ENCODE measurements around the gene RGS8. TPM values are rescaled to one million over a fixed set of nuclear protein-coding genes. Genes with fewer than 3 reads are reported as not detected.

Gene RGS8
- total RNA-seq, 1 experiment from 2014 or later, result not detected

GRCh38 chr1:182688436-182689205 lies 4.2 kb upstream of the RGS8 start:
- CTCF ChIA-PET, result interaction anchor here (1.2 kb wide), 2 partner anchors 11 to 12 kb away, joined by 3 to 5 read pairs; no protein-coding TSS in a partner anchor
- Mint-ChIP-seq H3K27me3 (ENCODE audit: unreplicated experiment) (no peaks in the 10 kb centered on the region), H3K9me3 (ENCODE audit: low read depth, unreplicated experiment) (peaks cover 3% of the 10 kb centered on the region), H3K36me3 (ENCODE audit: insufficient read depth, unreplicated experiment) (no peaks in the 10 kb centered on the region), H3K27ac (ENCODE audit: unreplicated experiment) (no peak overlapping the region), H3K4me1 (ENCODE audit: low read depth, unreplicated experiment) (no peaks in the 10 kb centered on the region), H3K4me3 (ENCODE audit: low read depth, unreplicated experiment) (no peak overlapping the region)
- intact Hi-C loops (cut with micrococcal nuclease; ENCODE audit: unreplicated experiment), result loop anchor here (5.0 kb wide), 1 partner anchor 71 kb away; no protein-coding TSS in a partner anchor
- TF ChIP-seq, protein P1, sequence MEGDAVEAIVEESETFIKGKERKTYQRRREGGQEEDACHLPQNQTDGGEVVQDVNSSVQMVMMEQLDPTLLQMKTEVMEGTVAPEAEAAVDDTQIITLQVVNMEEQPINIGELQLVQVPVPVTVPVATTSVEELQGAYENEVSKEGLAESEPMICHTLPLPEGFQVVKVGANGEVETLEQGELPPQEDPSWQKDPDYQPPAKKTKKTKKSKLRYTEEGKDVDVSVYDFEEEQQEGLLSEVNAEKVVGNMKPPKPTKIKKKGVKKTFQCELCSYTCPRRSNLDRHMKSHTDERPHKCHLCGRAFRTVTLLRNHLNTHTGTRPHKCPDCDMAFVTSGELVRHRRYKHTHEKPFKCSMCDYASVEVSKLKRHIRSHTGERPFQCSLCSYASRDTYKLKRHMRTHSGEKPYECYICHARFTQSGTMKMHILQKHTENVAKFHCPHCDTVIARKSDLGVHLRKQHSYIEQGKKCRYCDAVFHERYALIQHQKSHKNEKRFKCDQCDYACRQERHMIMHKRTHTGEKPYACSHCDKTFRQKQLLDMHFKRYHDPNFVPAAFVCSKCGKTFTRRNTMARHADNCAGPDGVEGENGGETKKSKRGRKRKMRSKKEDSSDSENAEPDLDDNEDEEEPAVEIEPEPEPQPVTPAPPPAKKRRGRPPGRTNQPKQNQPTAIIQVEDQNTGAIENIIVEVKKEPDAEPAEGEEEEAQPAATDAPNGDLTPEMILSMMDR (IDR thresholded peaks at IDR 0.05; ENCODE audit: unreplicated experiment), result no peak
- BruUV-seq (replicated peaks), result no TSS peak
- no peak for DNase-seq

DNA sequence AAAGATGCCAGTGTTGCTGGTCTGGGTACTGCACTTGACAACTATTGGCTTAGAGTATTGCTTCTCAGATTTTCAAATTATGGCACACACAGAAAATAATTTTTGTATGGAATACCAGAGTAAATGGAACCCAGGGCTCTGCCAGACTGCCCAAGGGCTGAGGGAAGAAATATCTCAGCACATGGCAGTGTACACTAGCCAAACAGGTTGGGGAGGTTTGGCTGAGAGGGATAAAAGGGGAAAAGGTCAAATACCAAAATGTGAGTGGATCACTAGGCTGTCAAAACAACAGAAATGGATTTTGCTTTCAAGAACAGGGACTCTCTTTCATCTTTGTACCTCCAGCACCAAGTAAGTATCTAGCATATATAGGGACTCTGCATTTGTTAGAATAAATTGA lies 3.0 kb upstream of the RGS8 start:
- CTCF ChIA-PET, result no interaction called here
- peak overlapping the region; percentile 48 for H3K27ac Mint-ChIP-seq (ENCODE audit: unreplicated experiment)

GRCh38 chr1:182686446-182686845 lies 2.1 kb upstream of the RGS8 start:
- no peaks in the 10 kb centered on the region for H3K27me3 Mint-ChIP-seq (ENCODE audit: unreplicated experiment)
- CTCF ChIA-PET, result no interaction called here
- H3K36me3 Mint-ChIP-seq (ENCODE audit: insufficient read depth, unreplicated experiment), result no peaks in the 10 kb centered on the region
- no TSS peak for BruUV-seq (replicated peaks)
- DNase-seq, result no peak
- TF ChIP-seq, protein P1 (IDR thresholded peaks at IDR 0.05; ENCODE audit: unreplicated experiment), result no peak
- H3K9me3 Mint-ChIP-seq (ENCODE audit: low read depth, unreplicated experiment), result no peaks in the 10 kb centered on the region
- intact Hi-C loops (cut with micrococcal nuclease; ENCODE audit: unreplicated experiment), result loop anchor here (5.0 kb wide), 1 partner anchor 69 kb away; no protein-coding TSS in a partner anchor
- no peak overlapping the region for H3K4me3 Mint-ChIP-seq (ENCODE audit: low read depth, unreplicated experiment)
- H3K27ac Mint-ChIP-seq (ENCODE audit: unreplicated experiment), result no peak overlapping the region
- H3K4me1 Mint-ChIP-seq (ENCODE audit: low read depth, unreplicated experiment), result no peaks in the 10 kb centered on the region

More for the DNA sequence above, 3.0 kb upstream of the RGS8 start:
- Mint-ChIP-seq H3K9me3 (ENCODE audit: low read depth, unreplicated experiment) (no peaks in the 10 kb centered on the region), H3K4me1 (ENCODE audit: low read depth, unreplicated experiment) (no peaks in the 10 kb centered on the region), H3K4me3 (ENCODE audit: low read depth, unreplicated experiment) (no peak overlapping the region), H3K27me3 (ENCODE audit: unreplicated experiment) (no peaks in the 10 kb centered on the region), H3K36me3 (ENCODE audit: insufficient read depth, unreplicated experiment) (no peaks in the 10 kb centered on the region)
- no TSS peak for BruUV-seq (replicated peaks)
- intact Hi-C loops (cut with micrococcal nuclease; ENCODE audit: unreplicated experiment), result loop anchor here (5.0 kb wide), 1 partner anchor 70 kb away; no protein-coding TSS in a partner anchor
- TF ChIP-seq, protein P1 (IDR thresholded peaks at IDR 0.05; ENCODE audit: unreplicated experiment), result no peak
- peak; percentile 63 for DNase-seq

DNA sequence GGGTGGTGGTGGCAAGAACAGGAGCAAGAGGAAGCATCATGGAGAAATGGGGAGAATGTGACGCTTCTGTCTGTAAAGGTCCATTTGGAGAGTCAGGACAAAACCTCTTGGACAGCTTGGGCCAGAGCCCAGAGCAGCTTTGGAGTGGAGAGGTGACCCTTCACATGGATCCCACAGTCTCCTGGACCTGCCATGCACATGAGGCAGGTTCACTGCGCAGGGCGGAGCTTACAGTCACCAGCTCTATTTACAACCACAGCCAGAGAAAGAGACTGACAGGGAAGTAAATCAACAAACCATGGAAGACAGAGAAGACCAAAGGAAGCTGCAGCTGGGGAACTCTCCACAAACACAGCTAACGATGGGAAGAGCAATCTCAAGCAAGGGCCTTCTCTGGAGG lies 828 bp upstream of the RGS8 start:
- TF ChIP-seq, protein P1 (IDR thresholded peaks at IDR 0.05; ENCODE audit: unreplicated experiment), result no peak
- no peak for DNase-seq
- BruUV-seq (replicated peaks), result no TSS peak
- CTCF ChIA-PET, result no interaction called here
- no peaks in the 10 kb centered on the region for H3K9me3 Mint-ChIP-seq (ENCODE audit: low read depth, unreplicated experiment)
- H3K36me3 Mint-ChIP-seq (ENCODE audit: insufficient read depth, unreplicated experiment), result no peaks in the 10 kb centered on the region
- H3K4me1 Mint-ChIP-seq (ENCODE audit: low read depth, unreplicated experiment), result no peaks in the 10 kb centered on the region
- H3K4me3 Mint-ChIP-seq (ENCODE audit: low read depth, unreplicated experiment), result no peak overlapping the region
- H3K27ac Mint-ChIP-seq (ENCODE audit: unreplicated experiment), result no peak overlapping the region
- peaks cover 3% of the 10 kb centered on the region for H3K27me3 Mint-ChIP-seq (ENCODE audit: unreplicated experiment)
- intact Hi-C loops (cut with micrococcal nuclease; ENCODE audit: unreplicated experiment), result loop anchor here (5.0 kb wide), 1 partner anchor 68 kb away; no protein-coding TSS in a partner anchor
